ENCODE measurements around the gene DCST1. TPM values are rescaled to one million over a fixed set of nuclear protein-coding genes. Genes with fewer than 3 reads are reported as not detected.

DCST1 gene
- total and polyA plus RNA-seq, 2 donors (not counting 1 experiment from before 2014, with no cell fraction given): 0.22 TPM; not detected in 1

- DNase-seq (peak; percentile 97), ATAC-seq (ENCODE audit: low read depth) (peak; percentile 73)
- Histone ChIP-seq H3K4me2 (replicated peaks; ENCODE audit: low read depth, low read length, poor library complexity, severe bottlenecking) (peak overlapping the region; percentile 98), H4K20me1 (ENCODE audit: control insufficient read depth, insufficient read depth, low read length, poor library complexity, severe bottlenecking) (peaks cover 45% of the 10 kb centered on the region), H3K36me3 (replicated peaks in 1 of 2; ENCODE audit: control extremely low read depth in 1 of 2, control insufficient read depth in 1 of 2, extremely low read depth in 1 of 2, insufficient read depth in 2 of 2, low read length in 1 of 2) (no peaks in the 10 kb centered on the region), H3K27me3 (replicated peaks in 1 of 4; ENCODE audit: control extremely low read depth in 1 of 4, control insufficient read depth in 3 of 4, insufficient read depth in 4 of 4, low read length in 3 of 4) (peaks cover 0 to 46% (median 38%) of the 10 kb centered on the region in 4 experiments), H3K27ac (ENCODE audit: low read length in 2 of 2) (peak overlapping the region; percentile 77 to 79), H3K9me3 (ENCODE audit: control extremely low read depth in 1 of 3, control insufficient read depth in 2 of 3, insufficient read depth in 1 of 3, low read length in 2 of 3) (peaks cover 0 to 27% (median 0%) of the 10 kb centered on the region in 3 donors), H3K79me2 (ENCODE audit: control insufficient read depth, insufficient read depth, low read length) (no peaks in the 10 kb centered on the region), H3K4me3 (ENCODE audit: control extremely low read depth in 1 of 5, extremely low read depth in 1 of 5, insufficient read depth in 1 of 5, low read depth in 2 of 5, low read length in 4 of 5) (peak overlapping the region; percentile 48 to 80 (median 76)), H2AFZ (ENCODE audit: insufficient read depth, low read depth, low read length, poor library complexity, severe bottlenecking) (peak overlapping the region; percentile 92), H3K9ac (ENCODE audit: low read length) (peak overlapping the region; percentile 85), H3K4me1 (ENCODE audit: control insufficient read depth in 2 of 2, insufficient read depth in 2 of 2, low read length in 2 of 2) (peaks cover 59 to 62% of the 10 kb centered on the region in 2 donors)
- no peak for TF ChIP-seq EZH2 (IDR thresholded peaks at IDR 0.05; ENCODE audit: borderline replicate concordance, insufficient read depth, low read depth, low read length, poor library complexity, severe bottlenecking)
- TF ChIP-seq CTCF (IDR thresholded peaks at IDR 0.05): peak; percentile 87
- ChIA-PET POLR2A (interaction anchor here (0.5 to 3.0 kb wide), 15 partner anchors 10 to 864 kb away, joined by 3 to 18 read pairs (median 5); partner anchors contain the start of genes ADAM15, CKS1B, EFNA4 and PYGO2), CTCF (interaction anchor here (0.6 to 5.5 kb wide), 46 partner anchors 9 to 605 kb away, joined by 3 to 184 read pairs (median 4); partner anchors contain the start of genes ADAM15, CKS1B, DPM3 and EFNA4)
- intact Hi-C loops (cut with micrococcal nuclease): loop anchor here (1.0 to 5.0 kb wide), 10 partner anchors 22 to 526 kb away; partner anchors contain the start of genes ADAM15, EFNA4, HCN3 and KRTCAP2
- H3K27ac Mint-ChIP-seq: peak overlapping the region; percentile 93
- under 1% methylated on average over 66 of the region's 67 CpGs for WGBS (ENCODE audit: insufficient coverage)
- H3K4me1 Mint-ChIP-seq: peaks cover 48% of the 10 kb centered on the region
- H3K4me3 Mint-ChIP-seq: peak overlapping the region; percentile 91
- peaks cover 30% of the 10 kb centered on the region for H3K27me3 Mint-ChIP-seq
- H3K9me3 Mint-ChIP-seq (ENCODE audit: insufficient read depth): no peaks in the 10 kb centered on the region
Measured at GRCh38 chr1:155084722-155085503, 51.3 kb downstream of the DCST1 start.

Data from B cell (primary cell).